Esophagus squamous epithelium (tissue), 5 donors: ENCODE measurements around the gene CDC123. TPM values are rescaled to one million over a fixed set of nuclear protein-coding genes. Genes with fewer than 3 reads are reported as not detected.

ENCODE experiments used
- DNase-seq: peaks from one replicate; lab custom pipeline; 2025; lab: John Stamatoyannopoulos, UW
- H3K27ac ChIP-seq, 4 donors: fragments of 200-600 bp; sonication (generic); one replicate each; pipeline ENCODE4 v1.5.1; 2016 to 2019; ENCODE audit warnings: mild to moderate bottlenecking in 1 of 4
- H3K27me3 ChIP-seq, 4 donors: fragments of 200-600 bp; sonication (generic); 1 replicate in 3 of 4; 2 replicates in 1 of 4; pipeline versions ENCODE4 v1.5.1 to v1.6.0; 2017 to 2021; ENCODE audit warnings: antibody characterized with exemption in 1 of 4
- H3K36me3 ChIP-seq, 3 donors: fragments of 200-600 bp; sonication (generic); one replicate each; pipeline ENCODE4 v1.5.1; 2016 to 2019
- H3K4me1 ChIP-seq, 3 donors: fragments of 200-600 bp; sonication (generic); one replicate each; pipeline ENCODE4 v1.5.1; 2017 to 2019
- H3K4me3 ChIP-seq, 4 donors: fragments of 200-600 bp; sonication (generic); 1 replicate in 3 of 4; 2 replicates in 1 of 4; pipeline ENCODE4 v1.5.1; 2016 to 2019; ENCODE audit warnings: mild to moderate bottlenecking in 2 of 4, moderate library complexity in 1 of 4
- H3K9me3 ChIP-seq, 3 donors: fragments of 200-600 bp; sonication (generic); one replicate each; pipeline ENCODE4 v1.5.1; 2016 to 2019
- POLR2A ChIP-seq, 4 donors: fragments of 450-650 bp; IDR thresholded peaks; one replicate each; pipeline ENCODE4 v1.6.1; 2017; ENCODE audit warnings: antibody characterized with exemption in 4 of 4, mild to moderate bottlenecking in 4 of 4, moderate library complexity in 3 of 4
- WGBS, 2 donors: methylation state at CpG; one replicate each; pipeline ENCODE4 v1.1.5; 2018; 5-methylcytosine and 5-hydroxymethylcytosine counted together
- intact Hi-C: fragments of 100-400 bp; cut with DNase I; formaldehyde crosslinking; loops from one replicate; pipeline ENCODE4 v1.15.0; 2022
- total RNA-seq, 4 donors: library from RNA; depleted of rRNA; stranded (reverse); fragments of >200 nt; gene quantifications; one replicate each; pipeline ENCODE4 v1.1.0, GENCODE V29; 2016
- TF ChIP-seq, protein P1 (sequence below), 6 experiments: fragments of 450-650 bp in 4 of 6; fragments of 200-600 bp in 2 of 6; sonication (generic) in 2 of 6; IDR thresholded peaks; one replicate each; pipeline ENCODE4 v1.5.1; 2016 to 2019; ENCODE audit warnings: antibody characterized with exemption in 6 of 6, mild to moderate bottlenecking in 4 of 6, moderate library complexity in 4 of 6
- donor health status: DM: yes; HTN: yes; CAD: no.

The CDC123 gene
- total RNA-seq, 4 donors from 2014 or later, result 37.4 to 84.8 (median 80.3) TPM

DNA sequence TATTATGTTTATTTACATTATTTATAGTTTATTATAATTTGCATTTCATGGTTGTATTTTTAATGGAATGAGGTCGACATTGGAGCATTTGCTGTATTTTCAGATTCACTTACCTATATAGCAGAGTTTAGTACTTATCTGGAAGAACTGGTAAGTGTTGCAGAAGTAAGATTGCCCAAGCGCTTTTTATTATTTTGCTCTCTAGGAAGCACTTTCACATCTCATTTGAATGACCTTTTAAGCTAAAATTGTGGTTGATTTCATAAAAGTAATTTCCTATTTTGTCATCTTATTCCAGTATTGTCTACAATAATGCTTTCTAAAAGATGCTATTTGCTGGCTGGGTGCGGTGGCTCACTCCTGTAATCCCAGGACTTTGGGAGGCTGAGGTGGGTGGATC, 37.9 kb upstream of the CDC123 start:
- no peak for DNase-seq
- WGBS, 2 donors, result 75% methylated on average over 3 of the region's 3 CpGs
- TF ChIP-seq, protein P1, sequence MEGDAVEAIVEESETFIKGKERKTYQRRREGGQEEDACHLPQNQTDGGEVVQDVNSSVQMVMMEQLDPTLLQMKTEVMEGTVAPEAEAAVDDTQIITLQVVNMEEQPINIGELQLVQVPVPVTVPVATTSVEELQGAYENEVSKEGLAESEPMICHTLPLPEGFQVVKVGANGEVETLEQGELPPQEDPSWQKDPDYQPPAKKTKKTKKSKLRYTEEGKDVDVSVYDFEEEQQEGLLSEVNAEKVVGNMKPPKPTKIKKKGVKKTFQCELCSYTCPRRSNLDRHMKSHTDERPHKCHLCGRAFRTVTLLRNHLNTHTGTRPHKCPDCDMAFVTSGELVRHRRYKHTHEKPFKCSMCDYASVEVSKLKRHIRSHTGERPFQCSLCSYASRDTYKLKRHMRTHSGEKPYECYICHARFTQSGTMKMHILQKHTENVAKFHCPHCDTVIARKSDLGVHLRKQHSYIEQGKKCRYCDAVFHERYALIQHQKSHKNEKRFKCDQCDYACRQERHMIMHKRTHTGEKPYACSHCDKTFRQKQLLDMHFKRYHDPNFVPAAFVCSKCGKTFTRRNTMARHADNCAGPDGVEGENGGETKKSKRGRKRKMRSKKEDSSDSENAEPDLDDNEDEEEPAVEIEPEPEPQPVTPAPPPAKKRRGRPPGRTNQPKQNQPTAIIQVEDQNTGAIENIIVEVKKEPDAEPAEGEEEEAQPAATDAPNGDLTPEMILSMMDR (IDR thresholded peaks at IDR 0.05), result no peak
- TF ChIP-seq POLR2A (IDR thresholded peaks at IDR 0.05), result no peak
- Histone ChIP-seq H3K4me3 (no peak overlapping the region), H3K4me1 (no peaks in the 10 kb centered on the region), H3K36me3 (peaks cover 0 to 75% (median 3%) of the 10 kb centered on the region in 3 donors), H3K9me3 (no peaks in the 10 kb centered on the region), H3K27ac (no peak overlapping the region), H3K27me3 (no peaks in the 10 kb centered on the region)
- intact Hi-C loops, result no loop called here

DNA sequence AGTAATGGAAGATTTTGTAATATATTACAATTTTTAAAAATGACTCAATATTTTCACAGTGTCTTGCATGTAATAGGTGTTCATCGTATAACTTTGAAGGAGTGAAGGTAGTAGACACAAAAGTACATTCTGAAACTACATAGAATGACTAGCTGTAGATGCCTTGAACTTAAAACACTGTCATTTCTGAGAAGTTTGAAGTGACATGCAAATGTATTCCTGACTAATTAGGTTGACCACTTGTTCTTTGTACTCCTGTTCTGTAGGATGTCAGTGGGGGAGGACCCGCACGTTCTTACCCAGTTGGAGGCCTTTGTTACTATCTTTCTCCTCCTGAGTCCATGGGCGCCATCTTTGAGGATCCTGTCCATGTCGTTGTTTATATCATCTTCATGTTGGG, 35.3 kb upstream of the CDC123 start:
- H3K27ac ChIP-seq, result no peak overlapping the region
- no peak for DNase-seq
- no peak overlapping the region for H3K4me3 ChIP-seq
- intact Hi-C loops, result no loop called here
- WGBS, 2 donors, result 85 to 90% methylated on average over 5 of the region's 5 CpGs
- TF ChIP-seq, protein P1 (IDR thresholded peaks at IDR 0.05), result no peak
- TF ChIP-seq POLR2A (IDR thresholded peaks at IDR 0.05), result no peak
- peaks cover 0 to 95% (median 3%) of the 10 kb centered on the region in 3 donors for H3K36me3 ChIP-seq
- no peaks in the 10 kb centered on the region for H3K4me1 ChIP-seq
- no peaks in the 10 kb centered on the region for H3K9me3 ChIP-seq
- H3K27me3 ChIP-seq, result no peaks in the 10 kb centered on the region

DNA sequence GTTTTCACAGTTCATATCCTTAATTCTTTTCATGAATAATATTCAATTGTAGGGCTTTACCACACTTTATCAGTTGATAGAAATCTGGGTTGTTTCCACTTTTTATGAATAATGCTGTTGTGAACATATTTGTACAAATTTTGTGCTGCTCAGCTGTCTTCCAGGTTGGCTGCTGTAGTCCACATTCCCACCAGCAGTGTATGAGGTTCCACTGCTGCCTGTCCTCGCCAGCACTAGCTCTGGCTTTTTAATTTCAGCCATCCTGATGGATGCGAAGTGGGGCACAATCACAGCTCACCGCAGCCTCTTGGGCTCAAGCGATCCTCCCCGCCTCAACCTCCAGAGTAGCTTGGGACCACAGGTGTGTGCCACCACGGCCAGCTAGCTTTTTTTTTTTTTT, 33.1 kb upstream of the CDC123 start:
- intact Hi-C loops, result no loop called here
- Histone ChIP-seq H3K4me3 (no peak overlapping the region), H3K27ac (no peak overlapping the region), H3K36me3 (peaks cover 0 to 100% (median 7%) of the 10 kb centered on the region in 3 donors), H3K9me3 (no peaks in the 10 kb centered on the region), H3K4me1 (no peaks in the 10 kb centered on the region), H3K27me3 (no peaks in the 10 kb centered on the region)
- 93 to 98% methylated on average over 6 of the region's 6 CpGs for WGBS, 2 donors
- no peak for DNase-seq
- no peak for TF ChIP-seq POLR2A (IDR thresholded peaks at IDR 0.05)
- TF ChIP-seq, protein P1 (IDR thresholded peaks at IDR 0.05), result no peak

DNA sequence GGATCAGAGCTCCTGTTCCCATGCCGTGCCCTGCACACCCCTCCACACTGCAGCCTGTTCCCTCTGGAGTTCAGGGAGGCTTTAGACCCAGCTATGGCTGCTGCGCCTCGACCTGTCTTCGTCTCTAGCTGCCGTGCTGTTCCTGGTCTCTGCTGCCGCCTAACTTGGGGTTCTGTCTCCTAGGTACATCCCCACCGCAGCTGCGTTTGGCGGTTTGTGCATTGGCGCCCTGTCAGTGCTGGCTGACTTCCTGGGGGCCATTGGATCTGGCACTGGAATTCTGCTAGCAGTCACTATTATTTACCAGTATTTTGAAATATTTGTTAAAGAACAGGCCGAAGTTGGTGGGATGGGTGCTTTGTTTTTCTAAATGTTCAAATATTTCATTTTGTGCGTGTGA, 31.9 kb upstream of the CDC123 start:
- Histone ChIP-seq H3K27ac (no peak overlapping the region), H3K27me3 (no peaks in the 10 kb centered on the region), H3K36me3 (peaks cover 0 to 100% (median 18%) of the 10 kb centered on the region in 3 donors), H3K4me1 (no peaks in the 10 kb centered on the region), H3K4me3 (no peak overlapping the region), H3K9me3 (no peaks in the 10 kb centered on the region)
- TF ChIP-seq, protein P1 (IDR thresholded peaks at IDR 0.05), result no peak
- TF ChIP-seq POLR2A (IDR thresholded peaks at IDR 0.05), result no peak
- intact Hi-C loops, result no loop called here
- no peak for DNase-seq
- WGBS, 2 donors, result 90 to 93% methylated on average over 8 to 11 of the region's 12 CpGs

DNA sequence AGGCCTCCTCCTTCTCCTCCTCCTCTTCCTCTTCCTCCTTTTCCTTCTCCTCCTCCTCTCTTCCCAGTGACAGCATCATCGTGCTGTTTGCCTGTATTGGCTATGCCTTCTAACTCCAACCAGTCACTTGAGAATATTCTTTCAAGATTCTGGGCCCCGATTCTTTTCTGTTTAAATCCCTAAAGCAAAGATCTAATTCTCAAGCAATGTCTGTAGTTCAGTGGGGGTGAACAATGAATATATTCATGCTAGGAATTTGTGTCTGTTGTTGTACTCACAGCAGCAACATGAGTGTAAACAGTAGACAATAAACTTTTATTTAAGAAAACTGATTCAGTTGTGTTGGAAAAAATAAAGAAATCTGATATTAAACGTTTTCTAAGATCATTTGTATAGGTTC, 31.0 kb upstream of the CDC123 start:
- H3K27ac ChIP-seq, result no peak overlapping the region
- peaks cover 0 to 100% (median 22%) of the 10 kb centered on the region in 3 donors for H3K36me3 ChIP-seq
- H3K4me3 ChIP-seq, result no peak overlapping the region
- 66 to 81% methylated on average over 3 of the region's 3 CpGs for WGBS, 2 donors
- DNase-seq, result no peak
- intact Hi-C loops, result no loop called here
- H3K27me3 ChIP-seq, result no peaks in the 10 kb centered on the region
- no peaks in the 10 kb centered on the region for H3K9me3 ChIP-seq
- no peaks in the 10 kb centered on the region for H3K4me1 ChIP-seq
- TF ChIP-seq, protein P1 (IDR thresholded peaks at IDR 0.05), result no peak
- TF ChIP-seq POLR2A (IDR thresholded peaks at IDR 0.05), result no peak
